ENCODE measurements around the gene MIP. TPM values are rescaled to one million over a fixed set of nuclear protein-coding genes. Genes with fewer than 3 reads are reported as not detected.

The MIP gene
- total RNA-seq, 1 donor from 2014 or later = not detected

DNA sequence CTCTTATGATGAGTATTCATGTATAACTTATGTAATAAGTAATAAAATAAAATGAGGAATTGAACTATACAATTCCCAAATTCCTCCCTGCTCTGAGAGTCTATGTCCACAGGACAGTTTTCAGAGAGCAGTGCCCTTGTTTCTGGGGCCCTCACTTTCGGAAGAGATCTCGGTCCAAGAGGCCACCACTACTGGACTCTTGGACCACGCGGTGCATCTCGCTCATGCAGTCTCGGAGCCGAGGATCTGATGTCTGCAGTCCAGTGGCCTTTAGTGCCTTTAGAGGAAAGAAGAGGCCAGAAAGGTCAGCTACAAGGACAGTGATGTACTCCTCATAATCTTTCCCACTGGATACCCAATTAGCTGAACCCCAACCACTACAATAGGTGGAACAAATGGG lies 25.2 kb upstream of the MIP start:
- TF ChIP-seq, protein P1, sequence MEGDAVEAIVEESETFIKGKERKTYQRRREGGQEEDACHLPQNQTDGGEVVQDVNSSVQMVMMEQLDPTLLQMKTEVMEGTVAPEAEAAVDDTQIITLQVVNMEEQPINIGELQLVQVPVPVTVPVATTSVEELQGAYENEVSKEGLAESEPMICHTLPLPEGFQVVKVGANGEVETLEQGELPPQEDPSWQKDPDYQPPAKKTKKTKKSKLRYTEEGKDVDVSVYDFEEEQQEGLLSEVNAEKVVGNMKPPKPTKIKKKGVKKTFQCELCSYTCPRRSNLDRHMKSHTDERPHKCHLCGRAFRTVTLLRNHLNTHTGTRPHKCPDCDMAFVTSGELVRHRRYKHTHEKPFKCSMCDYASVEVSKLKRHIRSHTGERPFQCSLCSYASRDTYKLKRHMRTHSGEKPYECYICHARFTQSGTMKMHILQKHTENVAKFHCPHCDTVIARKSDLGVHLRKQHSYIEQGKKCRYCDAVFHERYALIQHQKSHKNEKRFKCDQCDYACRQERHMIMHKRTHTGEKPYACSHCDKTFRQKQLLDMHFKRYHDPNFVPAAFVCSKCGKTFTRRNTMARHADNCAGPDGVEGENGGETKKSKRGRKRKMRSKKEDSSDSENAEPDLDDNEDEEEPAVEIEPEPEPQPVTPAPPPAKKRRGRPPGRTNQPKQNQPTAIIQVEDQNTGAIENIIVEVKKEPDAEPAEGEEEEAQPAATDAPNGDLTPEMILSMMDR (IDR thresholded peaks at IDR 0.05; ENCODE audit: unreplicated experiment) = no peak
- no peak overlapping the region for H3K4me3 Mint-ChIP-seq (ENCODE audit: low read depth)
- DNase-seq (ENCODE audit: low spot score, unreplicated experiment) = no peak
- H3K4me1 Mint-ChIP-seq (ENCODE audit: low read depth) = no peaks in the 10 kb centered on the region
- H3K27me3 Mint-ChIP-seq = peaks cover 1% of the 10 kb centered on the region
- no peaks in the 10 kb centered on the region for H3K36me3 Mint-ChIP-seq (ENCODE audit: insufficient read depth)
- no peaks in the 10 kb centered on the region for H3K9me3 Mint-ChIP-seq (ENCODE audit: low read depth)
- H3K27ac Mint-ChIP-seq = no peak overlapping the region

GRCh38 chr12:56477521-56478225 lies 23.2 kb upstream of the MIP start:
- no peak overlapping the region for H3K27ac Mint-ChIP-seq
- DNase-seq (ENCODE audit: low spot score, unreplicated experiment) = no peak
- no peak overlapping the region for H3K4me3 Mint-ChIP-seq (ENCODE audit: low read depth)
- no peaks in the 10 kb centered on the region for H3K4me1 Mint-ChIP-seq (ENCODE audit: low read depth)
- H3K9me3 Mint-ChIP-seq (ENCODE audit: low read depth) = no peaks in the 10 kb centered on the region
- TF ChIP-seq, protein P1 (IDR thresholded peaks at IDR 0.05; ENCODE audit: unreplicated experiment) = no peak
- peaks cover 1% of the 10 kb centered on the region for H3K36me3 Mint-ChIP-seq (ENCODE audit: insufficient read depth)
- H3K27me3 Mint-ChIP-seq = no peaks in the 10 kb centered on the region

- no peaks in the 10 kb centered on the region for H3K4me1 Mint-ChIP-seq (ENCODE audit: low read depth)
- H3K36me3 Mint-ChIP-seq (ENCODE audit: insufficient read depth) = peaks cover 1% of the 10 kb centered on the region
- H3K27ac Mint-ChIP-seq = no peak overlapping the region
- H3K4me3 Mint-ChIP-seq (ENCODE audit: low read depth) = no peak overlapping the region
- H3K27me3 Mint-ChIP-seq = no peaks in the 10 kb centered on the region
- no peak for DNase-seq (ENCODE audit: low spot score, unreplicated experiment)
- no peaks in the 10 kb centered on the region for H3K9me3 Mint-ChIP-seq (ENCODE audit: low read depth)
- TF ChIP-seq, protein P1 (IDR thresholded peaks at IDR 0.05; ENCODE audit: unreplicated experiment) = no peak
Observed at GRCh38 chr12:56476972-56477432, 22.5 kb upstream of the MIP start.

DNA sequence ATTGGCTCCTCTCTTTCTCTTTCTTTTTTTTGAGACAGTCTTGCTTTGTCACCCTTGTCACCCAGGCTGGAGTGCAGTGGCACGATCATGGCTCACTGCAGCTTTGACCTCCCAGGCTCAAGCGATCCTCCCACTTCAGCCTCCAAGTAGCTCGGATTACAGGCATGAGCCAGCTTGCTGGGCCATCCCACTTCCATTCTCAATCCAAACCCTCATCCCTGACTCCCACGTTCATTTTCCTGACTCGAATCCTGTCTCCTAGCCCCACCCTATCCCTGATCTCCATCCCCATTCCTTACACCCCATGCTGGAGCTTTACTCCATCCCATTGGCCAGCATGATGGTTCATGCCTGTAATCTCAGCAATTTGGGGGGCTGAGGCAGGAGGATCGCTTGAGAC lies 21.7 kb upstream of the MIP start:
- H3K36me3 Mint-ChIP-seq (ENCODE audit: insufficient read depth) = peaks cover 1% of the 10 kb centered on the region
- no peak overlapping the region for H3K27ac Mint-ChIP-seq
- TF ChIP-seq, protein P1 (IDR thresholded peaks at IDR 0.05; ENCODE audit: unreplicated experiment) = no peak

DNA sequence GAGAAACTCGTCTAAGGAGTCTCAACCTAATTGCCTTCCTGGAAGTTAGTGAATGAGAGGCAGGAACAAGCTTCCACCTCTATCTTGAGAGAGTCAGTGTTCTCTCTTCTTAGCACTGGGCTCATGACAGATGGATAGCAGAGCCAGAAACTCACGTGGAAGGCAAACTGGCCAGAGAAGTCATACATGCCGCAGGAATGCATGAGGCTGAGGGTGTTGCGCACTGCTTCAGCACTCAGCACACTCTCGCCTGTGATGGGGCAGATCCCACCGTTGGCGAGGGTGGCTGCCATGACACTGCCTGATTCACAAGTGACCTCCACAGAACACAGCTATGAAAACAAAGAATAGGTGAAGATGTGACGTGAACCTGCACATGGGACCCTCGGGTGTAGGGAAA lies 19.9 kb upstream of the MIP start:
- Mint-ChIP-seq H3K4me1 (ENCODE audit: low read depth) (peaks cover 4% of the 10 kb centered on the region), H3K4me3 (ENCODE audit: low read depth) (no peak overlapping the region), H3K27ac (no peak overlapping the region), H3K36me3 (ENCODE audit: insufficient read depth) (peaks cover 1% of the 10 kb centered on the region), H3K9me3 (ENCODE audit: low read depth) (no peaks in the 10 kb centered on the region), H3K27me3 (no peaks in the 10 kb centered on the region)
- TF ChIP-seq, protein P1 (IDR thresholded peaks at IDR 0.05; ENCODE audit: unreplicated experiment) = no peak
- DNase-seq (ENCODE audit: low spot score, unreplicated experiment) = no peak

More for the DNA sequence above, 21.7 kb upstream of the MIP start:
- H3K4me3 Mint-ChIP-seq (ENCODE audit: low read depth) = no peak overlapping the region
- DNase-seq (ENCODE audit: low spot score, unreplicated experiment) = no peak
- no peaks in the 10 kb centered on the region for H3K4me1 Mint-ChIP-seq (ENCODE audit: low read depth)
- no peaks in the 10 kb centered on the region for H3K9me3 Mint-ChIP-seq (ENCODE audit: low read depth)
- H3K27me3 Mint-ChIP-seq = no peaks in the 10 kb centered on the region
